Thymus (tissue), 11 donors: ENCODE results near the gene CLN3. TPM values are rescaled to one million over a fixed set of nuclear protein-coding genes. Genes with fewer than 3 reads are reported as not detected.
"Not testable (repeated sequence)": the region's sequence is repeated elsewhere in the genome, so short reads cannot be mapped to it uniquely, and the experiment has no call there.

Experiments
- DNase-seq, 9 donors: peaks; one replicate each; pipeline ENCODE4 v3.0.0-alpha.2; 2013; ENCODE audit warnings: low spot score in 9 of 9, low read depth in 6 of 9, missing footprints in 1 of 9
- H3K27ac ChIP-seq, 2 donors: one replicate each; pipeline ENCODE4 v1.5.1; 2013; ENCODE audit warnings: control low read depth in 1 of 2, low read depth in 1 of 2, low read length in 1 of 2, mild to moderate bottlenecking in 1 of 2, moderate library complexity in 1 of 2
- H3K27me3 ChIP-seq, 2 donors: one replicate each; pipeline ENCODE4 v1.5.1; 2013; ENCODE audit warnings: low read length in 1 of 2; ENCODE audit not compliant: control insufficient read depth in 2 of 2, insufficient read depth in 1 of 2
- H3K36me3 ChIP-seq, 2 donors: one replicate each; pipeline ENCODE4 v1.5.1; 2013; ENCODE audit warnings: low read length in 1 of 2, mild to moderate bottlenecking in 1 of 2, moderate library complexity in 1 of 2; ENCODE audit not compliant: control insufficient read depth in 2 of 2, insufficient read depth in 2 of 2
- H3K4me1 ChIP-seq, 2 donors: one replicate each; pipeline ENCODE4 v1.5.1; 2013; ENCODE audit warnings: low read length in 2 of 2; ENCODE audit not compliant: control insufficient read depth in 2 of 2, insufficient read depth in 2 of 2
- H3K4me3 ChIP-seq, 2 donors: one replicate each; pipeline ENCODE4 v1.5.1; 2013; ENCODE audit warnings: low read length in 2 of 2, control low read depth in 1 of 2, mild to moderate bottlenecking in 1 of 2
- H3K9me3 ChIP-seq, 2 donors: one replicate each; pipeline ENCODE4 v1.5.1; 2013; ENCODE audit warnings: low read length in 1 of 2, mild to moderate bottlenecking in 1 of 2; ENCODE audit not compliant: control insufficient read depth in 2 of 2, insufficient read depth in 1 of 2
- WGBS: extraction: QIAGEN DNeasy Blood & Tissue Kit; methylation state at CpG from one replicate; pipeline ENCODE4 v1.1.7; 2013; 5-methylcytosine and 5-hydroxymethylcytosine counted together
- polyA plus RNA-seq: library from polyadenylated mRNA; stranded (reverse); fragments of 200-250 nt; gene quantifications from one replicate; pipeline ENCODE4 v1.2.3, GENCODE V29; 2013
- total RNA-seq: library from RNA; stranded (reverse); fragments of 120-200 nt; gene quantifications from one replicate; pipeline ENCODE4 v1.2.4, GENCODE V29; 2013
- donor health status: healthy.

CLN3 gene
- total and polyA plus RNA-seq, 2 donors, result 6.8 to 33.4 TPM

- H3K4me3 ChIP-seq, result no peak overlapping the region
- H3K27ac ChIP-seq, result no peak overlapping the region
- WGBS, result 92% methylated on average over 15 of the region's 15 CpGs
- DNase-seq, result no peak
- H3K9me3 ChIP-seq, result no peaks in the 10 kb centered on the region
- peaks cover 0 to 3% of the 10 kb centered on the region in 2 donors for H3K27me3 ChIP-seq
- no peaks in the 10 kb centered on the region for H3K36me3 ChIP-seq
- peaks cover 3 to 7% of the 10 kb centered on the region in 2 donors for H3K4me1 ChIP-seq
Observed at GRCh38 chr16:28503470-28504259, 11.8 kb upstream of the CLN3 start.

GRCh38 chr16:28502290-28502689, 10.4 kb upstream of the CLN3 start:
- Histone ChIP-seq H3K27me3 (peaks cover 0 to 3% of the 10 kb centered on the region in 2 donors), H3K27ac (no peak overlapping the region), H3K4me1 (no peaks in the 10 kb centered on the region), H3K4me3 (no peak overlapping the region), H3K9me3 (no peaks in the 10 kb centered on the region), H3K36me3 (no peaks in the 10 kb centered on the region)
- no peak for DNase-seq
- 88% methylated on average over 2 of the region's 2 CpGs for WGBS

- 95% methylated on average over 19 of the region's 19 CpGs for WGBS
- no peak for DNase-seq
- Histone ChIP-seq H3K4me1 (no peaks in the 10 kb centered on the region), H3K27me3 (peaks cover 0 to 3% of the 10 kb centered on the region in 2 donors), H3K36me3 (no peaks in the 10 kb centered on the region), H3K9me3 (no peaks in the 10 kb centered on the region), H3K4me3 (no peak overlapping the region), H3K27ac (no peak overlapping the region)
Observed at GRCh38 chr16:28501258-28502232, 9.7 kb upstream of the CLN3 start.

- not testable (repeated sequence) for H3K4me3 ChIP-seq, H3K36me3 ChIP-seq, H3K9me3 ChIP-seq, DNase-seq, H3K27ac ChIP-seq, H3K4me1 ChIP-seq, H3K27me3 ChIP-seq
- 96% methylated on average over 18 of the region's 18 CpGs for WGBS
Observed at GRCh38 chr16:28500476-28501180, 8.8 kb upstream of the CLN3 start.

GRCh38 chr16:28499854-28500253, 8.0 kb upstream of the CLN3 start:
- DNase-seq, result no peak
- Histone ChIP-seq H3K4me1 (peaks cover 3 to 12% of the 10 kb centered on the region in 2 donors), H3K36me3 (no peaks in the 10 kb centered on the region), H3K4me3 (no peak overlapping the region), H3K27ac (no peak overlapping the region), H3K9me3 (no peaks in the 10 kb centered on the region), H3K27me3 (no peaks in the 10 kb centered on the region)
- 94% methylated on average over 9 of the region's 10 CpGs for WGBS

- no peak for DNase-seq
- peaks cover 10 to 22% of the 10 kb centered on the region in 2 donors for H3K4me1 ChIP-seq
- no peak overlapping the region for H3K27ac ChIP-seq
- H3K9me3 ChIP-seq, result no peaks in the 10 kb centered on the region
- WGBS, result 97% methylated on average over 15 of the region's 15 CpGs
- H3K4me3 ChIP-seq, result no peak overlapping the region
- no peaks in the 10 kb centered on the region for H3K36me3 ChIP-seq
- no peaks in the 10 kb centered on the region for H3K27me3 ChIP-seq
Observed at GRCh38 chr16:28498666-28499381, 7.0 kb upstream of the CLN3 start.

- Histone ChIP-seq H3K27ac (no peak overlapping the region), H3K4me1 (peaks cover 15 to 29% of the 10 kb centered on the region in 2 donors), H3K4me3 (no peak overlapping the region), H3K36me3 (no peaks in the 10 kb centered on the region), H3K27me3 (no peaks in the 10 kb centered on the region), H3K9me3 (no peaks in the 10 kb centered on the region)
- DNase-seq, result no peak
- 97% methylated on average over 33 of the region's 33 CpGs for WGBS
Observed at GRCh38 chr16:28497861-28498599, 6.2 kb upstream of the CLN3 start.

- H3K4me3 ChIP-seq, result no peak overlapping the region
- H3K36me3 ChIP-seq, result no peaks in the 10 kb centered on the region
- H3K4me1 ChIP-seq, result peaks cover 17 to 35% of the 10 kb centered on the region in 2 donors
- no peak overlapping the region for H3K27ac ChIP-seq
- DNase-seq, result no peak
- H3K9me3 ChIP-seq, result no peaks in the 10 kb centered on the region
- no peaks in the 10 kb centered on the region for H3K27me3 ChIP-seq
- WGBS, result 97% methylated on average over 9 of the region's 9 CpGs
Observed at GRCh38 chr16:28497386-28497785, 5.5 kb upstream of the CLN3 start.
